ENCODE measurements around the gene EDN2. TPM values are rescaled to one million over a fixed set of nuclear protein-coding genes. Genes with fewer than 3 reads are reported as not detected.

The EDN2 gene
- total RNA-seq, 1 experiment from 2014 or later, result 3.0 TPM

DNA sequence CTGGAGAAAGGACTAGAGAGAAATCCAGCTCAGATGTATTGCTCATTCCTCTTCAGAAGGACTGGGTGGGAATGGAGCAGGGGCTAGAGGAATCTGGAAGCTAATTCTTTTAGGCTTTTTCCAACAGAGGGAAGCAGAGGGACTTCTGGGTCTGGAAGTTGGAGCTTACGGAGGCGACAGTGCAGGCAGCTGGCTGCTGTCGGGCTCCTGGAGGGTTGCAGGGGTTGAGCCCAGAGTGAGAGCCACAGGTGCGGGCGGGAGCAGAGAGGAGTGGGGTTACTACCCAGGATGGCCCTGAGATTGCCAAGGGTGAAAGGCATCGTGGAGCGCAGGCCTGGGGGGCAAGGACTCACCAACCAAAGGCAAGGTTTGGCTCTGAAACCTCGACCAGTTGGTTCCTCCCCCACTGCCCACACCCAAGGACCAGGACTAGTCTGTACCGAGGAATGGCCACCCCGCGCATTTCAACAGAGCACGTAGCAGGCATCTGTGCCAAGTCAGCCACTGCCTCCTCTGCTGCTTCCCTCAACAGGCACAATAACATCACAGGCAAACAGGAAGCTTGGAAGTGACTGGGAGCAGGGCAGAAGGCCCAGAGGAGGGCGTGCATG lies 22.7 kb upstream of the EDN2 start:
- Histone ChIP-seq H3K36me3 (no peaks in the 10 kb centered on the region), H3K4me3 (no peak overlapping the region), H3K9me3 (no peaks in the 10 kb centered on the region), H3K27me3 (no peaks in the 10 kb centered on the region)
- DNase-seq, result no peak

DNA sequence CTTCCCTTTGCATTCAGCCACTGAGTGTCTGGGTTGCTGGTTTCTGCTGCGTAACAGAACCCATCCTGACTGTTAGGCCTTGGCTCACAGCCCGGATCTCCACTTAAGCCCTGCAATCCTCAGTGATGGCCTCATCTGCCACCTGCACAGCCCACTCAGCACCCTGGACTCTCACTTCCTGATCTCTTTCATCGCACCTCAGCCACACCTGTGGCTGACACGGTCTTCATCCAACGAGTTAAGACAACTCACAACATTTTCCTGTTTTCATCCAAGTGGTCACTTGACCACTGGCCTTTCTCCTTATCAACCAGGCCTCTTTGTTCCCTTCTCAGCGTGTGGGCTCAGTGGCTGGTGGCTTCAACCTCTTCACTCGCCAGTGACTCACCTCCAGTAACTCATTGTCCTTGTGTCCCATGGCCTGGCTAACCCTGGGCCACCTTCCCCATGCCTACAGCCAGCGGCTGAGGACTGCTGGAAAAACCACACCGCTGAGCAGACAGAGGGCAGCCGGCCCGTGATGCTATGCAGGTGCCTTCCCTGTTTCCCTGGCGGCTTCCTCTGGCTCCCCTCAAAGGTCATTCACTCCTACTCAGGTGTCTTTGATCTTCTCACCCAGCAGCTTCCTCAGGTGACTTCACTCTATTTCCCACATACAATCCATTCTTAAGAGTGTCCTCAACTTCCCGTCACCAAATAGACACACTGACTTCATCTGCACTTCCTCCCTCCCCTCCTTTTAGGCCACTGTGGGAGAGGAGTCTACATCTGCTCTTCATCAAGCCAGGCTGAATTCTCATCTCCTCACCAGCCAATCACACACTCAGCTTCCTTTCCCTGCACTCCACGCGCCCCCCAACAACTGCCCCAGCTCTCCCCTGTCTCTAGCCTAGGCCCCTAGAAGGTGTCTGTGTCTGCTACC lies 19.9 kb upstream of the EDN2 start:
- Histone ChIP-seq H3K9me3 (no peaks in the 10 kb centered on the region), H3K36me3 (no peaks in the 10 kb centered on the region), H3K27me3 (no peaks in the 10 kb centered on the region), H3K4me3 (no peak overlapping the region)
- DNase-seq, result peak; percentile 57

DNA sequence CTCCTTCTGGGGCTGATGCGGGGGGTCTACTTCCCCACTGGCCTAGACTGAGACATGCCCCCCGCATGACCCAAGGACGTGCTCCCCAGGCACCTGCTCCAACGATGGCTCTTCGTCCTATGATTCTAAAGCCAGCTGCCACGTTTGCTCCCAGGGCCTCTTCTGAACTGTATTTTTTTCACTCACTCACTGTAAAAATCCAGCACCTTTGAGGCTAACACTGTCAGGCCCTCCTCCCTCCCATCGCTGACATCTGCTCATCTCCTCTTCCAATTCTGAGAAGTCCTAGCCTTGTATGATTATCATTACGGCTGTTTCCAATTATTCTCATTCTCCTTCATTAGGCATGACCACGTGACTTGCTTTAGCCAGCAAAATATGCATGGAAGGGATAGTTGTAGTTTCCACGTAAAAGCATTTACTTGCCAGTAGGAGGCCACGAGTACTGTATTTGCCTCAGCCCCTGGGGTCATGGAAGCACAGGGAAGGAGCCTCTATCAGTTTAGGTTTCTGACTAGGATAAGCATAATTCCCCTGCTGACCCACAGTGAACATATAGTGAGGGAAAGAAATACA lies 19.1 kb upstream of the EDN2 start:
- H3K9me3 ChIP-seq, result no peaks in the 10 kb centered on the region
- no peak for DNase-seq
- H3K4me3 ChIP-seq, result no peak overlapping the region
- no peaks in the 10 kb centered on the region for H3K36me3 ChIP-seq
- no peaks in the 10 kb centered on the region for H3K27me3 ChIP-seq

DNA sequence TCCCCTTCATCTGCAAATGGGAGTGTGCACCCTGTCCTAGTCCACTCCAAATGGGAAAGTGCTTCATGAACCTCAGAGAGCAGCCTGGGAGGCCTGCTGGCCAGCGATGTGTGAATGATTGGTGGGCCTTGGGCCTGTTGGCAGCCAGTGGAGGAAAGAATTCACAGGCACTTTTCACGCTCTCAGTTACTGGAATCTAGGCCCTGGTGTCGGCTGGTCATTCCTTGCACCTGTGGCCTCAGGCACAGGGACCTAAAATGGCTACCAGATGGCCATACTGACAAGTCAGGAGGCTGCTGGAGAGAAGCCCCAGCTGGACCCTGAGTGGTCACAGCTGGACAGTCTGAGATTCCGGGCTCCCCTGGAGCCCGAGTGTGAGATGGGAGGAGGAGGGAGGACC lies 18.4 kb upstream of the EDN2 start:
- H3K27me3 ChIP-seq, result no peaks in the 10 kb centered on the region
- no peak for DNase-seq
- no peaks in the 10 kb centered on the region for H3K36me3 ChIP-seq
- no peaks in the 10 kb centered on the region for H3K9me3 ChIP-seq
- no peak overlapping the region for H3K4me3 ChIP-seq

DNA sequence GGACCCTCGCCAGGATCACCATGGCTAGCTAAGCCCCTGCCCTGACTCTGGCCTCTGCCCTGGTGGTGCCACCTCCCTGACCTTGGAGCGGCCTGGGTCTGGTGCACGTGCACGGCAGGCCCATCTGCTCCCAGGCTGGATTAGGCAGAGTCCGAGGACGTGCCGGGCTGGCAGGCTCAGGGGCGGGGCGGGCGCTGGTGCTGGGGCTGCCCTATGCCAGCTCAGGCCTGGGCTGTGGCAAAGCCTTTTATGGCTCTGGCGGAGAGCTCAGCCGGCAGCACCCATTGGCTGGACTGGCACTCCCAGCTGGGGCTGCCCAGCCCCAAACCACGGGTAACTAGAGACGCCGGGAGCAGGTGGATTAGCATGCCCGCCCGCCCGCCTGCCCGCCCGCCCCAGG lies 17.1 kb upstream of the EDN2 start:
- peak; percentile 96 for DNase-seq
- Histone ChIP-seq H3K9me3 (no peaks in the 10 kb centered on the region), H3K36me3 (no peaks in the 10 kb centered on the region), H3K4me3 (no peak overlapping the region), H3K27me3 (no peaks in the 10 kb centered on the region)

DNA sequence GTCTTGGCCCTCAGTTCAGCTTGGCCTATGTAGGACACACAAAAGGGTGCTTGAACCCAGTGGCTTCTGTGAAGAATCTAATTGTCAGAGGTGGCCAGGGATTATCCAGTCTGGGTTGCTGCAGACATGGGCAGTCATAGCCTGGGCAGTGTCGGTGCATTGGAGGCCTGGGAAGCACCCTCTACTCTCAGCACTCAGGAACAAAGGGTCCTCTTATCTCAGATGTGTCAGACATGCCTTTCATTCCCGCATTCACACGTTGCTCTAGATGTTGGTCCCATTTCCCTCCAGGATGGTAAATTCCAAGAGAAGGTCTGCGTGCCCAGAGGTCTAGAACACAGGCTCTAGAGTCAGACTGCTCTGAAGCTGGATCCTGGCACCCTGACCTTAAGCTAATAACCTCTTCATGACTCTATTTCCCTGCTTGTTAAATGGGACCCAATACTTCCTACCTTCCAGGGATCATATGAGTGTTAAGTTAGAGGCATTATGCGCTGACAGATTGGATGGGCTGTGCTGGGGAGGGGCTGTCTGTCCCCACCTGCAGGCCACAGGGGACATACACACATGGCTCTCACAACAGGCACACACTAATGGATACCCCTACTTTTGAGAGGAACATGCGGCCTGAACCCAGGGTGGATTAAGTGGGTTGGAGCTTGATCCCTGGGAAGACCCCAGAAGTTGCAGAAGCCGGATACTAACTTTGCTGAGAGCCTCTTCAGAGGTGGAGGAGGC lies 16.5 kb upstream of the EDN2 start:
- Histone ChIP-seq H3K36me3 (no peaks in the 10 kb centered on the region), H3K9me3 (no peaks in the 10 kb centered on the region), H3K4me3 (no peak overlapping the region), H3K27me3 (no peaks in the 10 kb centered on the region)
- DNase-seq, result no peak

DNA sequence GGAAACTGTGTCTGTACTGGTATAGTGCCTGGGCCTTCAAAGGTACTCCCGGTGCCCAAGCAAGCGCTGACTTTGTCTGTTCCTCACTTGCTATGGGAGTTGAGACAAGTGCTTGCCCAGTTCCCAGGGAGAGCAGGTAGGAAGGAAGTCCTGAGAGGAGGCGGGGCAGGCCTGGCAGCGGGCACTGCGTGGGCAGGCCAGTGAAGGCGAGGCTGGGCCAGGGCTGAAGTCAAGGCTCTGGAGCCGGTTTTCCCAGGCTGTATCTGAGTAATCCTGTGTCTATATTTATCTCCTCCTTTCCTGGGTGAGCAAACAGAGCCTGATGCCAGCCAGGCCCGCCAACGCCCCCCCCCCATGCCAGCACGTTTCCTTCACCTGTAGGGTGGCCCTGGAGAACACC lies 15.9 kb upstream of the EDN2 start:
- H3K4me3 ChIP-seq, result no peak overlapping the region
- DNase-seq, result peak; percentile 91
- H3K9me3 ChIP-seq, result no peaks in the 10 kb centered on the region
- no peaks in the 10 kb centered on the region for H3K36me3 ChIP-seq
- H3K27me3 ChIP-seq, result no peaks in the 10 kb centered on the region

DNA sequence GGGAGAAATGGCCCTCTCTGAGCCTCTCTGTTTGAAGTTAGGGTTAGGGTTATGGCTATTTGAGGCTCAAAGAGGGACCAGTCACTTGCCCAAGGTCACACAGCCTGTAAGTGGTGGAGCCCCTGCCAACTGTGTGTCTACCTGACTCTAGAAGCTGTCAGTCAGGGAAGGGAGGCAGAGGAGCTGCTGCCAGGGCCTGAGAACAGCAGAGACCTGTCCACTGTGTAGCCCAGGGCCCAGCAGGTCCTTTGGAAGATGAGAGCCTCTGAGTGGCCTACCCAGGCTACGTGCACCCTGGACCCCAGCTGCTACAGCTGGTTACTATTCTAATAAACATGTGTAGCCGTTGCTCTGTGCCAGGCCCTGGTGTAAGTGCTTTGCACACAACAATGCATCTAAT lies 15.1 kb upstream of the EDN2 start:
- H3K4me3 ChIP-seq, result no peak overlapping the region
- H3K9me3 ChIP-seq, result no peaks in the 10 kb centered on the region
- no peaks in the 10 kb centered on the region for H3K27me3 ChIP-seq
- peak; percentile 25 for DNase-seq
- H3K36me3 ChIP-seq, result no peaks in the 10 kb centered on the region

DNA sequence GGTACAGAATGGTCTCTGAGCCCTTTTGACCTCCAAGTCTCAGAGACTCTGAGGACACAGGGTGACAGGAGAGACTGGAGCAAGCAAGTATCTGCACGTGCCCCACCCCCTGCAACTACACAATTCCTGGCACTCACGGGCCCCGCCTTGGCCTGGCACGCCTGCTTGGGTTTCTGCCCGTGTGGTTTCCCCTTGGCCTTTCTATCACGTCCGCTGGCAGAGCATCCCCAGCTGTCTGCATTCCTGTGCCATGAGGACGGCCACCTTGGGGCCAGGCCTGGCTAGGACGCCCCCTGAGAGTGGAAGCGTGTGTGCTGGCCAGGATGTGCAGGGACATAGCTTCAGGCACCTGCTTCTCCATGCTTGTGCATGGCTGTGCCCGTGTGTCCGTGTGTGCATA lies 14.3 kb upstream of the EDN2 start:
- peak; percentile 95 for DNase-seq
- Histone ChIP-seq H3K4me3 (no peak overlapping the region), H3K9me3 (no peaks in the 10 kb centered on the region), H3K36me3 (no peaks in the 10 kb centered on the region), H3K27me3 (no peaks in the 10 kb centered on the region)

DNA sequence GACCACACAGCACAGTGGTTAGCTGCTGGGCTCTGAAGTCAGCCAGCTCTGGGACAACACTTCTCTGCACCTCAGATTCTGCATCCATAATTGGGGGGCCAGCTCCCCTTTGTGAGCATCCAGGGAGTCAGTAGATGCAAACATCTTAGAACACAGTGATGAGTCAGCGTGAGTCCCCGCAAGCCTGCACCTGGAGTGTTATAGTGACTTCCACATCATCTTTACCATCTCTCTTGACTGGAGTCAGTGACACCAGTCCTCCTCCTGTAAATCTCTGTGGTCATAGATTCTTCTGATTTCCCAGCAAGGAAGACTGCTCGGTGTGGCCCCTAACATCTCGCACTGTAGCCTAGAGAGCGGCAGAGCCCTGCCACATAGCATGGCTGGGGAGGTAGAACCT lies 13.9 kb upstream of the EDN2 start:
- Histone ChIP-seq H3K4me3 (no peak overlapping the region), H3K36me3 (no peaks in the 10 kb centered on the region), H3K27me3 (no peaks in the 10 kb centered on the region), H3K9me3 (no peaks in the 10 kb centered on the region)
- no peak for DNase-seq

DNA sequence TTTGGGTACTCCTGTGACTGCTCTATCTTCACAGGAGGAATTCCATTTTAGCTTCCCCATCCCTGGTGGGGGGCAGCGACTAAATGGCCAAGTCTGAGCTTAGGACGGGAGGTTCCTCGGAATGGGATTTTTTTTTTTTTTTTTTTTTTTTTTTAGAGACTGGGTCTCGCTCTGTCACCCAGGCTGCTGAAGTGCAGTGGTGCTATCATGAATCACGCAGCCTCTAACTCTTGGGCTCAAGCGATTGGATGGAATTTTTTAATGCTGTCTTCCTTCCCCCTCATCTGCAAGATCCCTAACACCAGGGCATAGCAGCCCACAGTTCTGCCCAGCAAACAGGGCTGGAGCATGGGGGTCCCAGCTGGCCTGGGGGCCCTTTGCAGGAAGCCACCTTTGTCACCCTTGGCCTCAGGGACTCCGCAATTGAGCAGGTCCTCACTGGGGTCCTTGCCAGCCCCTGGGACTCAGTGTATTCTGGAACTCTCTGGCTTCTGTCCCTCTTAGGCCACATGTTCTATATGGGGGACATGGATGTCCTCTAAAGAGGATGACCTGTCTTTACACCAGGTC lies 13.1 kb upstream of the EDN2 start:
- Histone ChIP-seq H3K9me3 (no peaks in the 10 kb centered on the region), H3K27me3 (no peaks in the 10 kb centered on the region), H3K4me3 (no peak overlapping the region), H3K36me3 (no peaks in the 10 kb centered on the region)
- no peak for DNase-seq

DNA sequence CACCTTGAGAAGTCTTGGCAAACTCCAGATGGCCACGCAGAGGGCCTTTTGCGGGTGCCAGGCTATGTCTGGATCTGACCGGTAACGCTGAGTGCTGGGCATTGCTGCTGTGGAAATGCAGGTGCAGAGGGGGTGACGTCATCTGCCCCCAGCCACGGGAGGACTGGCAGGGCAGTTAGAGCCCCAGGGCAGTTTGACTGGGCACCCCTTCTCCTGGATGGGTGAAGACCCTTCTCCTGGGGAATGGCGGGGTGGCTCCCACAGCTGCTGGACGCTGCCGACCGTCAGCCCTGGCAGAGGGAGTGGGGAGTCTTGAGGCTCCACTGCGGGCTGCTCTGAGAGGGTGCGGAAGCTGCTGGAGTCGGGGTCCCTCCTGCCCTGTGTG lies 12.6 kb upstream of the EDN2 start:
- Histone ChIP-seq H3K36me3 (no peaks in the 10 kb centered on the region), H3K27me3 (no peaks in the 10 kb centered on the region), H3K4me3 (no peak overlapping the region), H3K9me3 (no peaks in the 10 kb centered on the region)
- DNase-seq, result no peak

DNA sequence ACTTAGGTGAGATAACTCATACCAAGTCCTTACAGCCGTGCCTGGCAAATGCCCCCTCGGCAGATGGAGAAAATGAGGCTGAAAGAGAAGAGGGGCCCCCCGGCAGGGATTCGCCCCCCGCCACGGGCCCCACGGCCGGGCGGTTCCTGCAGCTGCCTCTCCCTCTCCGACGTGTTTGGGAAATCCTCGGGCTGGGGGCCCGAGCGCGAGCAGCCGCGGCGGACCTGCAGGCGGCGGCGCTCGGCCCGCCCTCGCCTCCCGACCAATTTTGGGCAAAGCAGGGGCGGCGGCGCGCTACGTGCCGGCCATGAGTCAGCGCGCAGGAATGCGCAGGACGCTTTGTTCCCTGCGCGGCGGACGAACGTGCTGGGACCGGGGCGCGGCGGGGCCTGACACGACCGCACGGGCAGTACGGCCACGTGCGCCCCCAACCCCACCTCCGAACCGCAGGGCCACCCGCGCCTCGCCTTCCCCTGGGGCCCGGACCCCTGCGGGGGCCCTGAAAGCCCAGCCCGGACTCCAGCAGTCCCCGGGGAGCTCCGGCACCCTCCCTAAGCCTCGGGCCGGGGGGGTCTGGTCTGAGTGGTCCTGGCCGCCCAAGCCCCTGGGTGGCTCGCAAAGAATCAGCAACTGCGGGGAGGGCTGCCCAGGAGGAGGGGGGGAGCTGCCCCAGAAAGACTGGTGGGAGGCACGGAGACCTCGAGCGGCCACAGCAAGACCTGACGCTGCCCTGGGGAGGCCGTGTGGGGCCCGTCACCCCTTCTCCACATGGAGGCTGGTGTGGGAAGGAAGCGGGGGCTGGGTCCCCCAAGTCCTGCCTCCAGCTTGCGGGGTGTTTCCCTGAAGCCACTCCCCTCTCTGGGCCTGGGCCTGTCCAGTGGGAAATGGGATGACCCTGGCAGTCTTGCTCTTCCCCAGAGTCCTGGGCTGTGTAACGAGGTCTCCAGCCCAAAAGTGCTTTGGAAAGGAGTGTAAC lies 11.9 kb upstream of the EDN2 start:
- no peaks in the 10 kb centered on the region for H3K36me3 ChIP-seq
- no peaks in the 10 kb centered on the region for H3K9me3 ChIP-seq
- H3K27me3 ChIP-seq, result no peaks in the 10 kb centered on the region
- peak; percentile 87 for DNase-seq
- no peak overlapping the region for H3K4me3 ChIP-seq

DNA sequence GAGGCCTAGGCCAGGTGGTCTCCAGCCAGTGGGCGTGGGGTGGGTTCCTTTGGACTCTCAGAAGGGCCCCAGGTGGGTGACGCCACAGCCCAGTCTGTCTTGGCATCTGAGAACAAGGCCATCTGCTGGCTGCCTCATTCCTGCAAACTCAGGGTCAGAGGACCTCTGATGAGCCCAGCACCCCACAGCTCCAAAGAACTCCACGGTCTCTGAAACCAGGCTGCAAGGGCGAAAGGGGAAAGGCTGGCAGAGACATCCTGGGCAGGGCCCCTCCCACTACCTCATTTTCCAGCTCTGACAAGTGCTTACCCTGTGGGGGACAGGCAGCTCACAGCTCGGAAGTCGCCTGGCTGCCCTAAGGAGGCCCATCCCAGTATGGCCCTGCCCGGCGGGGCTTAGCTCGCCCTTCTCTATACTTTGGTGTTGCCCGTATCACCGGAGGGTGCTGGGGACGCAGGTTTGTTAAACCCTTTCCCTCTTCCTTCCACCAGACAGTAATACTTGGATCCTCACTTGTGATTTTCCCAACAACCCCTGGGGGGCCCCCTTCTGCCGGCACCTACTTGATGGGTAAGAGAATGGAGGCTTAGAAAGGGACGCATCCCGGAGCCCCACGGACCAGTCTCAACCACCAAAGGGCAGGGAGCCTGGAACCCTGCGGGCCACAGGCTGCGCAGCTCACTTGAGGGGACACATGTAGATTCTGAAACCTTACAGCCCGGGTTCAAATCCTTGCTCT lies 10.9 kb upstream of the EDN2 start:
- no peaks in the 10 kb centered on the region for H3K36me3 ChIP-seq
- no peaks in the 10 kb centered on the region for H3K27me3 ChIP-seq
- peak; percentile 29 for DNase-seq
- H3K9me3 ChIP-seq, result no peaks in the 10 kb centered on the region
- H3K4me3 ChIP-seq, result no peak overlapping the region
